ENCODE data around the gene TCHH.
"Not testable (repeated sequence)": the region's sequence is repeated elsewhere in the genome, so short reads cannot be mapped to it uniquely, and the experiment has no call there.

Gene TCHH

GRCh38 chr1:152115344-152115743, at the start of gene TCHH:
Gene TCHH (minus strand): TSS chr1:152115444. CDS start chr1:152114080, 1,364 bp downstream.
- DNase-seq (ENCODE audit: low read depth in 3 of 3, low spot score in 1 of 3): no peak

- no peak for DNase-seq (ENCODE audit: low read depth in 3 of 3, low spot score in 1 of 3)
Observed at GRCh38 chr1:152164517-152165136, 49.4 kb upstream of the TCHH start.

GRCh38 chr1:152162792-152163463, 47.7 kb upstream of the TCHH start:
- no peak for DNase-seq (ENCODE audit: low read depth in 3 of 3, low spot score in 1 of 3)

GRCh38 chr1:152160576-152160975, 45.3 kb upstream of the TCHH start:
- no peak for DNase-seq (ENCODE audit: low read depth in 3 of 3, low spot score in 1 of 3)

- no peak for DNase-seq (ENCODE audit: low read depth in 3 of 3, low spot score in 1 of 3)
Observed at GRCh38 chr1:152159144-152159543, 43.9 kb upstream of the TCHH start, which contains the start of gene RPTN. Gene RPTN (minus strand): TSS chr1:152159228. CDS start chr1:152157889, 1,339 bp downstream.

GRCh38 chr1:152153996-152154395, 38.8 kb upstream of the TCHH start:
- no peak for DNase-seq (ENCODE audit: low read depth in 3 of 3, low spot score in 1 of 3)

GRCh38 chr1:152151646-152152045, 36.4 kb upstream of the TCHH start:
- no peak for DNase-seq (ENCODE audit: low read depth in 3 of 3, low spot score in 1 of 3)

GRCh38 chr1:152148981-152149380, 33.7 kb upstream of the TCHH start:
- no peak for DNase-seq (ENCODE audit: low read depth in 3 of 3, low spot score in 1 of 3)

- DNase-seq (ENCODE audit: low read depth in 3 of 3, low spot score in 1 of 3): no peak
Observed at GRCh38 chr1:152148051-152148450, 32.8 kb upstream of the TCHH start.

- DNase-seq (ENCODE audit: low read depth in 3 of 3, low spot score in 1 of 3): no peak
Observed at GRCh38 chr1:152145769-152146168, 30.5 kb upstream of the TCHH start.

GRCh38 chr1:152144674-152145183, 29.5 kb upstream of the TCHH start:
- DNase-seq (ENCODE audit: low read depth in 3 of 3, low spot score in 1 of 3): not testable (repeated sequence)

- no peak for DNase-seq (ENCODE audit: low read depth in 3 of 3, low spot score in 1 of 3)
Observed at GRCh38 chr1:152143150-152143887, 28.1 kb upstream of the TCHH start.

GRCh38 chr1:152141971-152142584, 26.8 kb upstream of the TCHH start:
- no peak for DNase-seq (ENCODE audit: low read depth in 3 of 3, low spot score in 1 of 3)

GRCh38 chr1:152137215-152137614, 22.0 kb upstream of the TCHH start:
- no peak for DNase-seq (ENCODE audit: low read depth in 3 of 3, low spot score in 1 of 3)

GRCh38 chr1:152130186-152130585, 14.9 kb upstream of the TCHH start:
- no peak for DNase-seq (ENCODE audit: low read depth in 3 of 3, low spot score in 1 of 3)

GRCh38 chr1:152127673-152128072, 12.4 kb upstream of the TCHH start:
- DNase-seq (ENCODE audit: low read depth in 3 of 3, low spot score in 1 of 3): no peak

- DNase-seq (ENCODE audit: low read depth in 3 of 3, low spot score in 1 of 3): no peak
Observed at GRCh38 chr1:152125834-152126443, 10.7 kb upstream of the TCHH start.

- no peak for DNase-seq (ENCODE audit: low read depth in 3 of 3, low spot score in 1 of 3)
Observed at GRCh38 chr1:152118915-152119314, 3.7 kb upstream of the TCHH start.

GRCh38 chr1:152112885-152113432, 2.3 kb downstream of the TCHH start:
- no peak for DNase-seq (ENCODE audit: low read depth in 3 of 3, low spot score in 1 of 3)

GRCh38 chr1:152112101-152112884, 3.0 kb downstream of the TCHH start:
- no peak for DNase-seq (ENCODE audit: low read depth in 3 of 3, low spot score in 1 of 3)
